ENCODE results near the gene HSDL1. TPM values are rescaled to one million over a fixed set of nuclear protein-coding genes. Genes with fewer than 3 reads are reported as not detected.
A peak's percentile ranks its signal among the peaks of the same experiment; 100 is the strongest.

The HSDL1 gene
- total RNA-seq, 1 donor from 2014 or later = 22.5 TPM

- Histone ChIP-seq H3K27ac (no peak overlapping the region), H3K9me3 (no peaks in the 10 kb centered on the region), H3K4me1 (peaks cover 14% of the 10 kb centered on the region), H3K27me3 (ENCODE audit: low read depth) (no peaks in the 10 kb centered on the region), H3K36me3 (no peaks in the 10 kb centered on the region), H3K4me3 (no peak overlapping the region)
- ATAC-seq (no peak), DNase-seq (no peak)
- TF ChIP-seq, protein P1, sequence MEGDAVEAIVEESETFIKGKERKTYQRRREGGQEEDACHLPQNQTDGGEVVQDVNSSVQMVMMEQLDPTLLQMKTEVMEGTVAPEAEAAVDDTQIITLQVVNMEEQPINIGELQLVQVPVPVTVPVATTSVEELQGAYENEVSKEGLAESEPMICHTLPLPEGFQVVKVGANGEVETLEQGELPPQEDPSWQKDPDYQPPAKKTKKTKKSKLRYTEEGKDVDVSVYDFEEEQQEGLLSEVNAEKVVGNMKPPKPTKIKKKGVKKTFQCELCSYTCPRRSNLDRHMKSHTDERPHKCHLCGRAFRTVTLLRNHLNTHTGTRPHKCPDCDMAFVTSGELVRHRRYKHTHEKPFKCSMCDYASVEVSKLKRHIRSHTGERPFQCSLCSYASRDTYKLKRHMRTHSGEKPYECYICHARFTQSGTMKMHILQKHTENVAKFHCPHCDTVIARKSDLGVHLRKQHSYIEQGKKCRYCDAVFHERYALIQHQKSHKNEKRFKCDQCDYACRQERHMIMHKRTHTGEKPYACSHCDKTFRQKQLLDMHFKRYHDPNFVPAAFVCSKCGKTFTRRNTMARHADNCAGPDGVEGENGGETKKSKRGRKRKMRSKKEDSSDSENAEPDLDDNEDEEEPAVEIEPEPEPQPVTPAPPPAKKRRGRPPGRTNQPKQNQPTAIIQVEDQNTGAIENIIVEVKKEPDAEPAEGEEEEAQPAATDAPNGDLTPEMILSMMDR (IDR thresholded peaks at IDR 0.05) = no peak
- intact Hi-C loops (cut with DNase I) = no loop called here
These were observed 3.8 kb downstream of the HSDL1 start for GRCh38 chr16:84141143-84141670.

GRCh38 chr16:84139628-84140258, 5.2 kb downstream of the HSDL1 start:
- Histone ChIP-seq H3K27me3 (ENCODE audit: low read depth) (no peaks in the 10 kb centered on the region), H3K36me3 (no peaks in the 10 kb centered on the region), H3K4me1 (peaks cover 10% of the 10 kb centered on the region), H3K9me3 (no peaks in the 10 kb centered on the region), H3K4me3 (no peak overlapping the region), H3K27ac (peak overlapping the region; percentile 75)
- DNase-seq (no peak), ATAC-seq (no peak)
- TF ChIP-seq, protein P1 (IDR thresholded peaks at IDR 0.05) = no peak
- intact Hi-C loops (cut with DNase I) = no loop called here

DNA sequence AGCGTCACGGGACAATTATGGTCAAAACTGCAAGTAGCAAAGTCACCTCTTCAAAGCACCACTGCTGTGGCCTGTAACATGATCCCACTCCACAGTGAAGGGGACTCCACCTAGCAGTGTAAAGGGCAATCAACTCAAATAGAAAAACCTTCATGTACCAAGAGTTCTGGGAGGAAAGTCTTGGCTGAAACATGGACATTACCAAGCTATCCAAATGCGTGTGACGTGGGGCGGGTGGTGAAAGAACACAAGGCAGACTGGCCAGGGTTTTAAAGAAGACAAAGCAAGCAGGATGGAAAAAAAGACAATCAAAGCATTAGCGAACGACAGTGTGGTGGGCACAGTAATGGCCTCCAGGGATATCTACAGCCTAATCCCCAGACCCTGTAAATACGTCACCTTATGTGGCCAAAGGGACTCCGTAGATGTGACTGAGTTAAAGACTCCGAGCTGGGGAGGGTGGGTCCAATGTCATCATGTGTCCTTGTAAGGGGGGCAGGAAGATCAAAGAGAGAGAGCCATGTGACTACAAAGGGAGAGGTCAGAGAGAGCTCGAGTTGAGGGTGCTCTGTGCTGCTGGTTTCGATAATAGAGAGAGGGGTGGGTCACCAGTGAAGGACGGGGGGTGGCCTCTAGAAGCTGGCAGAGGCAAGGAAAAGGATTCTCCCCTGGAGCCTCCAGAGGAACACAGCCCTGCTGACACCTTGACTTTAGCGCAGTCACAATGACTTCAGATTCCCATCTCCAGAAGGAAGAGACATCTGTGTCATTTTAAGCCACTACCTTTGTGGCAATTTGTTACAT, 6.0 kb downstream of the HSDL1 start:
- Histone ChIP-seq H3K27ac (peak overlapping the region; percentile 75), H3K36me3 (no peaks in the 10 kb centered on the region)
- ATAC-seq = peak; percentile 91 to 93

GRCh38 chr16:84138500-84138823, 6.5 kb downstream of the HSDL1 start:
- no peak for ATAC-seq
- TF ChIP-seq, protein P1 (IDR thresholded peaks at IDR 0.05) = no peak
- no peak for DNase-seq
- intact Hi-C loops (cut with DNase I) = no loop called here
- Histone ChIP-seq H3K4me3 (no peak overlapping the region), H3K27me3 (ENCODE audit: low read depth) (no peaks in the 10 kb centered on the region), H3K27ac (no peak overlapping the region), H3K4me1 (peaks cover 6% of the 10 kb centered on the region), H3K9me3 (no peaks in the 10 kb centered on the region), H3K36me3 (no peaks in the 10 kb centered on the region)

More for the DNA sequence above, 6.0 kb downstream of the HSDL1 start:
- H3K9me3 ChIP-seq = no peaks in the 10 kb centered on the region
- H3K27me3 ChIP-seq (ENCODE audit: low read depth) = no peaks in the 10 kb centered on the region
- no peak overlapping the region for H3K4me3 ChIP-seq
- intact Hi-C loops (cut with DNase I) = no loop called here
- H3K4me1 ChIP-seq = peaks cover 8% of the 10 kb centered on the region
- TF ChIP-seq, protein P1 (IDR thresholded peaks at IDR 0.05) = no peak
- peak; percentile 60 for DNase-seq

GRCh38 chr16:84137769-84138357, 7.1 kb downstream of the HSDL1 start:
- Histone ChIP-seq H3K4me1 (peaks cover 6% of the 10 kb centered on the region), H3K9me3 (no peaks in the 10 kb centered on the region), H3K27me3 (ENCODE audit: low read depth) (no peaks in the 10 kb centered on the region), H3K4me3 (no peak overlapping the region), H3K27ac (no peak overlapping the region), H3K36me3 (no peaks in the 10 kb centered on the region)
- no peak for ATAC-seq
- TF ChIP-seq, protein P1 (IDR thresholded peaks at IDR 0.05) = no peak
- intact Hi-C loops (cut with DNase I) = no loop called here
- no peak for DNase-seq
